Neuronal stem cell (in vitro differentiated cells): Measurements from ENCODE around the gene PTH. TPM values are rescaled to one million over a fixed set of nuclear protein-coding genes. Genes with fewer than 3 reads are reported as not detected.

Source experiments
- DNase-seq: peaks from one replicate; pipeline ENCODE4 v3.0.0-alpha.2; 2013; ENCODE audit warnings: low spot score
- H2AFZ ChIP-seq: one replicate; pipeline ENCODE4 v1.6.1; 2013; ENCODE audit warnings: mild to moderate bottlenecking, low read length, inconsistent platforms
- H2AK5ac ChIP-seq: 2 replicates; pipeline ENCODE4 v1.6.1; 2013; ENCODE audit warnings: low read depth, mild to moderate bottlenecking, inconsistent platforms, low read length, moderate library complexity, mixed read lengths
- H2BK120ac ChIP-seq: 2 replicates; pipeline ENCODE4 v1.6.1; 2013; ENCODE audit warnings: low read depth, mild to moderate bottlenecking, inconsistent platforms, low read length, moderate library complexity, mixed read lengths
- H2BK12ac ChIP-seq: one replicate; pipeline ENCODE4 v1.6.1; 2013; ENCODE audit warnings: low read length, inconsistent platforms
- H2BK15ac ChIP-seq: 2 replicates; pipeline ENCODE4 v1.6.1; 2013; ENCODE audit warnings: mild to moderate bottlenecking, low read length, inconsistent platforms, mixed read lengths
- H2BK5ac ChIP-seq: one replicate; pipeline ENCODE4 v1.6.1; 2013; ENCODE audit warnings: inconsistent platforms, mild to moderate bottlenecking, low read length, moderate library complexity
- H3K14ac ChIP-seq: one replicate; pipeline ENCODE4 v1.6.1; 2013; ENCODE audit warnings: low read length, inconsistent platforms
- H3K18ac ChIP-seq: 2 replicates; pipeline ENCODE4 v1.6.1; 2013; ENCODE audit warnings: low read length, inconsistent platforms
- H3K23ac ChIP-seq: 2 replicates; pipeline ENCODE4 v1.6.1; 2013; ENCODE audit warnings: low read depth, mild to moderate bottlenecking, mixed read lengths, low read length, inconsistent platforms; ENCODE audit not compliant: poor library complexity
- H3K27ac ChIP-seq: replicated peaks from 3 replicates; pipeline ENCODE4 v1.5.1; 2013; ENCODE audit warnings: low read length, inconsistent platforms
- H3K27me3 ChIP-seq, 3 experiments: 2 replicates each; pipeline ENCODE4 v1.6.1; 2013; ENCODE audit warnings: low read length in 3 of 3, mild to moderate bottlenecking in 2 of 3, inconsistent platforms in 1 of 3, low read depth in 1 of 3, mixed read lengths in 1 of 3, moderate library complexity in 1 of 3; ENCODE audit not compliant: control insufficient read depth in 3 of 3, insufficient read depth in 3 of 3
- H3K36me3 ChIP-seq, 2 donors: replicated peaks in 1 of 2; 2 replicates each; pipeline ENCODE4 v1.6.1; 2013; ENCODE audit warnings: low read length in 2 of 2; ENCODE audit not compliant: control insufficient read depth in 2 of 2, insufficient read depth in 2 of 2
- H3K4ac ChIP-seq: 2 replicates; pipeline ENCODE4 v1.6.1; 2013; ENCODE audit warnings: inconsistent platforms, mild to moderate bottlenecking, low read length, moderate library complexity
- H3K4me1 ChIP-seq, 2 donors: 1 replicate in 1 of 2; 2 replicates in 1 of 2; pipeline ENCODE4 v1.6.1; 2013; ENCODE audit warnings: low read length in 2 of 2, low read depth in 1 of 2; ENCODE audit not compliant: control insufficient read depth in 2 of 2, insufficient read depth in 1 of 2
- H3K4me2 ChIP-seq: one replicate; pipeline ENCODE4 v1.6.1; 2013; ENCODE audit warnings: mild to moderate bottlenecking, low read length, inconsistent platforms; ENCODE audit not compliant: insufficient read depth, poor library complexity, severe bottlenecking
- H3K4me3 ChIP-seq, 2 donors: 2 replicates each; pipeline ENCODE4 v1.5.1; 2013; ENCODE audit warnings: low read length in 2 of 2, mild to moderate bottlenecking in 2 of 2, inconsistent platforms in 1 of 2, moderate library complexity in 1 of 2
- H3K79me1 ChIP-seq: one replicate; pipeline ENCODE4 v1.6.1; 2013; ENCODE audit warnings: low read depth, mild to moderate bottlenecking, inconsistent platforms, low read length, moderate library complexity
- H3K9ac ChIP-seq: one replicate; pipeline ENCODE4 v1.6.1; 2013; ENCODE audit warnings: mild to moderate bottlenecking, low read depth, low read length, inconsistent platforms; ENCODE audit not compliant: poor library complexity
- H3K9me3 ChIP-seq, 2 donors: replicated peaks in 1 of 2; 2 replicates each; pipeline versions ENCODE3 to v1.6.1; 2013; ENCODE audit warnings: low read length in 2 of 2, mild to moderate bottlenecking in 2 of 2, inconsistent platforms in 1 of 2, low read depth in 1 of 2, mixed read lengths in 1 of 2, moderate library complexity in 1 of 2; ENCODE audit not compliant: control insufficient read depth in 2 of 2, insufficient read depth in 1 of 2
- H4K8ac ChIP-seq: one replicate; pipeline ENCODE4 v1.6.1; 2013; ENCODE audit warnings: low read depth, mild to moderate bottlenecking, inconsistent platforms, low read length, moderate library complexity
- H4K91ac ChIP-seq: one replicate; pipeline ENCODE4 v1.6.1; 2013; ENCODE audit warnings: low read length, low read depth, mild to moderate bottlenecking, inconsistent platforms; ENCODE audit not compliant: poor library complexity
- WGBS, 2 donors: extraction: QIAGEN DNeasy Blood & Tissue Kit; methylation state at CpG; one replicate each; pipeline ENCODE4 v1.1.7; 2013; ENCODE audit warnings: missing lambda C conversion rate in 2 of 2, mixed read lengths in 1 of 2; ENCODE audit not compliant: insufficient read length in 2 of 2, insufficient replicate concordance in 1 of 2; ENCODE audit errors: extremely low coverage in 2 of 2; 5-methylcytosine and 5-hydroxymethylcytosine counted together
- polyA plus RNA-seq, 2 experiments: library from polyadenylated mRNA; stranded (reverse); fragments of 200-250 nt; gene quantifications; one replicate each; pipeline ENCODE4 v1.2.3, GENCODE V29; 2013

The PTH gene
- polyA plus RNA-seq (2013, experiment 1 of 2), result not detected
- not detected for polyA plus RNA-seq (2013, experiment 2 of 2)

DNA sequence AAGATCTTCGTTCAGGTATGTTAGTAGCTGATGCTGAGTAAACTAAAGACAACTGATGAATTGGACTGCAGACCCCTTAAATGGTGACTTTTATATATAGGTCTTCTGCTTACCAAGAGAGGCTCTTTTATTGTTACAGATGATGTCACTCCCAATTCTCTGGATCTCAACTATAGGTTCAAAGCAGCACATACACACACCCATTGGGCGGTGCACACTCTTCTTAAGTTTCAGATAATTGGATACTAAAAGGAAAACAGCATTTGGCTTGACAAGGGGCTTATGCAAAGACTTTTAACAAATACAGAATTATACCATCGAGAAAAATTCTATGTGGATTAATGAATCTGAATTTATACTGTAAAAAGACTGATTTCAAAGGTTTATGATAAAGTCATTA is at the start of gene PTH:
Gene PTH, minus strand, starts transcription at position 69 of the 400 bp plus-strand sequence. CDS start 3,142 bp downstream, outside the sequence.
- Histone ChIP-seq H3K27ac (no peak within 1 kb of the TSS), H3K14ac (no peak within 1 kb of the TSS), H2AK5ac (no peak within 1 kb of the TSS), H3K4me2 (no peak within 1 kb of the TSS), H2BK5ac (no peak within 1 kb of the TSS), H2AFZ (no peak within 1 kb of the TSS), H3K23ac (no peak within 1 kb of the TSS), H4K91ac (no peak within 1 kb of the TSS), H3K9ac (no peak within 1 kb of the TSS), H2BK12ac (no peak within 1 kb of the TSS), H3K4me1 (peaks cover 0 to 2% of the 10 kb centered on the region in 2 donors), H3K27me3 (peaks cover 0 to 3% (median 0%) of the 10 kb centered on the region in 3 experiments), H3K18ac (no peak within 1 kb of the TSS), H2BK15ac (no peak within 1 kb of the TSS), H3K79me1 (no peaks in the 10 kb centered on the region), H3K4ac (no peak within 1 kb of the TSS), H3K4me3 (no peak within 1 kb of the TSS), H3K36me3 (no peaks in the 10 kb centered on the region), H4K8ac (no peak within 1 kb of the TSS), H3K9me3 (no peaks in the 10 kb centered on the region), H2BK120ac (no peak within 1 kb of the TSS)
- no CpG with 5 or more reads among the region's 3 CpGs for WGBS, 2 donors
- no peak for DNase-seq

DNA sequence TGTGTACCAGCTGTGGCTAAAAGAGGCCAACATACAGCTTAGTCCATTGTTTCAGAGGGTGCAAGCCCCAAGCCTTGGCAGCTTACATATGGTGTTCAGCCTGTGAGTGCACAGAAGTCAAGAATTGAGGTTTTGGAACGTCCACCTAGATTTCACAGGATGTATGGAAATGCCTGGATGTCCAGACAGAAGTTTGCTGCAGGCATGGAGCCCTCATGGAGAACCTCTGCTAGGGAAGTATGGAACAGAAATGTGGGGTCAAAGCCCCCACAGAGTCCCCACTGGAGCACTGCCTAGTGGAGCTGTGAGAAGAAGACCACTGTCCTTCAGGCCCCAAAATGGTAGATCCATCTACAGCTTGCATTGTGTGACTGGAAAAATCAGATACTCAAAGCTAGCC is 42.2 kb upstream of the PTH start:
- Histone ChIP-seq H3K27me3 (no peaks in the 10 kb centered on the region), H3K36me3 (no peaks in the 10 kb centered on the region), H3K4ac (no peak overlapping the region), H2BK12ac (no peak overlapping the region), H2BK120ac (no peak overlapping the region), H3K79me1 (no peaks in the 10 kb centered on the region), H3K9me3 (peaks cover 0 to 7% of the 10 kb centered on the region in 2 donors), H3K18ac (no peak overlapping the region), H3K4me3 (no peak overlapping the region), H2AK5ac (no peak overlapping the region), H3K27ac (no peak overlapping the region), H2BK5ac (no peak overlapping the region), H4K8ac (no peak overlapping the region), H2BK15ac (no peak overlapping the region), H3K9ac (no peak overlapping the region), H3K23ac (no peak overlapping the region), H4K91ac (no peak overlapping the region), H3K4me2 (no peak overlapping the region), H3K4me1 (no peaks in the 10 kb centered on the region), H3K14ac (no peak overlapping the region), H2AFZ (no peak overlapping the region)
- DNase-seq, result no peak
- no CpG with 5 or more reads among the region's 1 CpG for WGBS, 2 donors

DNA sequence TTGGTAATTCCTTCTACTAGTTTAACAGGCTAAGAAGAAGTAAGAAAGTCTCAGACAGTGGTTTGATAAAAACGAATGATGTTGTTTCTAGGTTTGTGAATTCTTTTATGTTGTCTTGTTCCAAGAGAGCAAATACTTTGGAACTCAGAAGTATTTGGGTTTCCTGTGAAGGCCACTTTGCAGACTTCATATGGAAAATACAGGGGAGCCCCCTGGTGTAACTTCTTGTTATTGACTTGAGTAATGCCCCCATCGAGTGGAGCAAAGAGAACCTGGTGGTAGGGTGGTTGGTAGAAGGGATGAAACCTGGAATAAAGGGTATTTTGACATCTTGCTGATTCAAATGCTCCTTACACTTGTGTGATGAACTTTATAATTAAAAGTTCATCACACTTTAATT is 40.0 kb upstream of the PTH start:
- no peak overlapping the region for H2AFZ ChIP-seq
- no peak overlapping the region for H3K18ac ChIP-seq
- DNase-seq, result no peak
- H3K4me3 ChIP-seq, result no peak overlapping the region
- no peak overlapping the region for H2BK120ac ChIP-seq
- WGBS, 2 donors, result no CpG with 5 or more reads among the region's 2 CpGs
- H3K79me1 ChIP-seq, result no peaks in the 10 kb centered on the region
- H3K9me3 ChIP-seq, result peaks cover 0 to 7% of the 10 kb centered on the region in 2 donors
- H3K14ac ChIP-seq, result no peak overlapping the region
- no peaks in the 10 kb centered on the region for H3K27me3 ChIP-seq
- no peak overlapping the region for H2BK15ac ChIP-seq
- no peaks in the 10 kb centered on the region for H3K36me3 ChIP-seq
- no peak overlapping the region for H3K9ac ChIP-seq
- H3K4me1 ChIP-seq, result no peaks in the 10 kb centered on the region
- no peak overlapping the region for H2BK12ac ChIP-seq
- no peak overlapping the region for H3K4me2 ChIP-seq
- H4K8ac ChIP-seq, result no peak overlapping the region
- H2BK5ac ChIP-seq, result no peak overlapping the region
- H3K23ac ChIP-seq, result no peak overlapping the region
- no peak overlapping the region for H2AK5ac ChIP-seq
- no peak overlapping the region for H3K4ac ChIP-seq
- no peak overlapping the region for H3K27ac ChIP-seq
- H4K91ac ChIP-seq, result no peak overlapping the region

DNA sequence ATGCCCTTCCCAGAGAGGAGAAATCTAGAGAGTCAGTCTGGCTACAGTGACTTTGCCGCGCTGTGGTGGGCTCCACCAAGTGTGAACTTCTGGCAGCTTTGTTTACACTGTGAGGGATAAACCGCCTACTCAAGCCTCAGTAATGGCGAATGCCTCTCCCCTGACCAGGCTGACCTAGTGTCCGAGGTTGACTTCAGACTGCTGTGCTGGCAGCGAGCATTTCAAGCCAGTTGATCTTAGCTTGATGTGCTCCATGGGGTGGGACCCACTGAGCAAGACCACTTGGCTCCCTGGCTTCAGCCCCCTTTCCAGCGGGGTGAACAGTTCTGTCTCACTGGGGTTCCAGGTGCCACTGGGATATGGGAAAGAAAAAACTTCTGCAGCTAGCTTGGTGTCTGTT is 38.6 kb upstream of the PTH start:
- no CpG with 5 or more reads among the region's 7 CpGs for WGBS, 2 donors
- Histone ChIP-seq H3K9me3 (peaks cover 0 to 6% of the 10 kb centered on the region in 2 donors), H4K8ac (no peak overlapping the region), H3K27ac (no peak overlapping the region), H3K23ac (no peak overlapping the region), H3K4me2 (no peak overlapping the region), H3K18ac (no peak overlapping the region), H3K4ac (no peak overlapping the region), H3K79me1 (no peaks in the 10 kb centered on the region), H2BK12ac (no peak overlapping the region), H2AK5ac (no peak overlapping the region), H2BK15ac (no peak overlapping the region), H4K91ac (no peak overlapping the region), H3K4me3 (no peak overlapping the region), H2AFZ (no peak overlapping the region), H2BK5ac (no peak overlapping the region), H3K27me3 (no peaks in the 10 kb centered on the region), H3K9ac (no peak overlapping the region), H3K36me3 (no peaks in the 10 kb centered on the region), H3K14ac (no peak overlapping the region), H2BK120ac (no peak overlapping the region), H3K4me1 (no peaks in the 10 kb centered on the region)
- DNase-seq, result no peak
